ENCODE results near the gene LRRC41.

DNA sequence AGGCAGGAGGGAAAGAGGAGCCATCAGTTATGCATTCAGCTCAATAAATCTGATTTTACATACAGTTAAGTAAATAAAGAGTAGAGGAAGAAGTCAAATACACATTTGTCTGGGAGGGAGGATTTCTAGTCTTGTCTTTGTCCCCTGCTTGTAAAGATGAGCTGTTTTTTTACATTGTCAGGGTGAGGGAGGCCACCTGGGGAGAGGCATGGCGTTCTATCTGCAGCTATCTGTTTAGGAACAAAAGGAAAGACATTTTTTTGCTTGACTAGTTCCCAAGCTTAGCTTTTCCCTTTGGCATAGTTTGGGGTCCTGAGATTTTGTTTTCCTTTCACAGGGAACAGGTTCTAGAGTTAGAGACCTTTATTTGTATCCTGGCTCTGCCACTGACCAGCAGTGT, 40.9 kb downstream of the LRRC41 start:
- TF ChIP-seq, protein P1, sequence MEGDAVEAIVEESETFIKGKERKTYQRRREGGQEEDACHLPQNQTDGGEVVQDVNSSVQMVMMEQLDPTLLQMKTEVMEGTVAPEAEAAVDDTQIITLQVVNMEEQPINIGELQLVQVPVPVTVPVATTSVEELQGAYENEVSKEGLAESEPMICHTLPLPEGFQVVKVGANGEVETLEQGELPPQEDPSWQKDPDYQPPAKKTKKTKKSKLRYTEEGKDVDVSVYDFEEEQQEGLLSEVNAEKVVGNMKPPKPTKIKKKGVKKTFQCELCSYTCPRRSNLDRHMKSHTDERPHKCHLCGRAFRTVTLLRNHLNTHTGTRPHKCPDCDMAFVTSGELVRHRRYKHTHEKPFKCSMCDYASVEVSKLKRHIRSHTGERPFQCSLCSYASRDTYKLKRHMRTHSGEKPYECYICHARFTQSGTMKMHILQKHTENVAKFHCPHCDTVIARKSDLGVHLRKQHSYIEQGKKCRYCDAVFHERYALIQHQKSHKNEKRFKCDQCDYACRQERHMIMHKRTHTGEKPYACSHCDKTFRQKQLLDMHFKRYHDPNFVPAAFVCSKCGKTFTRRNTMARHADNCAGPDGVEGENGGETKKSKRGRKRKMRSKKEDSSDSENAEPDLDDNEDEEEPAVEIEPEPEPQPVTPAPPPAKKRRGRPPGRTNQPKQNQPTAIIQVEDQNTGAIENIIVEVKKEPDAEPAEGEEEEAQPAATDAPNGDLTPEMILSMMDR (IDR thresholded peaks at IDR 0.05), result no peak
- TF ChIP-seq EZH2 (IDR thresholded peaks at IDR 0.05; ENCODE audit: borderline replicate concordance, insufficient read depth, low read depth, low read length, poor library complexity, severe bottlenecking), result no peak

All from B cell (primary cell).